ENCODE data around the gene AGMO. TPM values are rescaled to one million over a fixed set of nuclear protein-coding genes. Genes with fewer than 3 reads are reported as not detected.

Gene AGMO
- total RNA-seq, 4 donors from 2014 or later = 0.17 to 0.83 (median 0.45) TPM; not detected in 1

DNA sequence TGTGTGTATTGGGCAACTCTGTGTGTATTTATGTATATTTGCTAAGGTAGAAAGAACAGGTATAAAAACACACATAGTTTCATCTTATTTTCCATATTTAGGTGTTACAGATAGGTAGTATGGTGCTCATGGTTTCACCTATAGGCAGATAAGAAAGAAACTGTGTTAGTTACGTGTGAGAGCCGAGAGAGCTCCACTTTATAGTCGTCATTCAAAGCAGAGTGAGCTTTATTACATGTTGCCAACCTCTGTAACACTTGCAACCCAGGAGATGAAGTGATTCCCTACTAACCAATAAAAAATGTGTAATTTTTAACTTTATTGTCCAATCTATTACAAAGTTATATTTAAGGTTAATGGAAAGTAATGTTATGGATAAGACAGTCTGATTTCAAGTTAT lies 121.3 kb downstream of the AGMO start:
- Histone ChIP-seq H3K27me3 (no peaks in the 10 kb centered on the region), H3K27ac (replicated peaks in 1 of 4) (no peak overlapping the region), H3K9me3 (no peaks in the 10 kb centered on the region), H3K4me3 (no peak overlapping the region), H3K36me3 (no peaks in the 10 kb centered on the region), H3K4me1 (no peaks in the 10 kb centered on the region)
- intact Hi-C loops (cut with DNase I) = no loop called here
- WGBS = 91% methylated on average over 3 of the region's 3 CpGs
- TF ChIP-seq, protein P1, sequence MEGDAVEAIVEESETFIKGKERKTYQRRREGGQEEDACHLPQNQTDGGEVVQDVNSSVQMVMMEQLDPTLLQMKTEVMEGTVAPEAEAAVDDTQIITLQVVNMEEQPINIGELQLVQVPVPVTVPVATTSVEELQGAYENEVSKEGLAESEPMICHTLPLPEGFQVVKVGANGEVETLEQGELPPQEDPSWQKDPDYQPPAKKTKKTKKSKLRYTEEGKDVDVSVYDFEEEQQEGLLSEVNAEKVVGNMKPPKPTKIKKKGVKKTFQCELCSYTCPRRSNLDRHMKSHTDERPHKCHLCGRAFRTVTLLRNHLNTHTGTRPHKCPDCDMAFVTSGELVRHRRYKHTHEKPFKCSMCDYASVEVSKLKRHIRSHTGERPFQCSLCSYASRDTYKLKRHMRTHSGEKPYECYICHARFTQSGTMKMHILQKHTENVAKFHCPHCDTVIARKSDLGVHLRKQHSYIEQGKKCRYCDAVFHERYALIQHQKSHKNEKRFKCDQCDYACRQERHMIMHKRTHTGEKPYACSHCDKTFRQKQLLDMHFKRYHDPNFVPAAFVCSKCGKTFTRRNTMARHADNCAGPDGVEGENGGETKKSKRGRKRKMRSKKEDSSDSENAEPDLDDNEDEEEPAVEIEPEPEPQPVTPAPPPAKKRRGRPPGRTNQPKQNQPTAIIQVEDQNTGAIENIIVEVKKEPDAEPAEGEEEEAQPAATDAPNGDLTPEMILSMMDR (IDR thresholded peaks at IDR 0.05) = no peak
- TF ChIP-seq EP300 (IDR thresholded peaks at IDR 0.05) (no peak), POLR2AphosphoS5 (IDR thresholded peaks at IDR 0.05) (no peak), POLR2A (IDR thresholded peaks at IDR 0.05; ENCODE audit: low read depth) (no peak)
- DNase-seq (ENCODE audit: extremely low spot score) = no peak

DNA sequence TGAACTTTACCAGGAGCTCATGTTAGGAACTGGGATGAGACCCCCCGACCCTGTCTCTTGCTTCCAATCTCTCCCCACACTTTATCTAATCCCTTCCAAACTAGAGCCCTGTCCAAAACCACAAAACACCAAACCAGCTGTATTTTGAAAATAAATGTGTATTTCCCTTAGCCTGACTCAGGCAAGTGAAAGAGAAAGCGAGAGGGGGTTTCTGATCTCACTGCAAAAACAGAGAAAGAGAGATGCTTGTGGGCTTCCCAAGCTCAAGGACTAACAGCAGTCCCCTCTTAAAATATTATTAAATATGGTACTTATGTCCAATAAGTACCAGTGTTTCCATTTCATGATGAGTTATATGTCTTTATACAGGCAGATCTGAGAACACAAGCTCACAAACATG lies 122.0 kb downstream of the AGMO start:
- intact Hi-C loops (cut with DNase I) = no loop called here
- Histone ChIP-seq H3K27me3 (no peaks in the 10 kb centered on the region), H3K36me3 (no peaks in the 10 kb centered on the region), H3K4me1 (no peaks in the 10 kb centered on the region), H3K4me3 (no peak overlapping the region), H3K27ac (replicated peaks in 1 of 4) (no peak overlapping the region), H3K9me3 (no peaks in the 10 kb centered on the region)
- DNase-seq (ENCODE audit: extremely low spot score) = no peak
- 84% methylated on average over 2 of the region's 2 CpGs for WGBS
- no peak for TF ChIP-seq POLR2A (IDR thresholded peaks at IDR 0.05; ENCODE audit: low read depth)
- TF ChIP-seq POLR2AphosphoS5 (IDR thresholded peaks at IDR 0.05) = no peak
- TF ChIP-seq EP300 (IDR thresholded peaks at IDR 0.05) = no peak
- TF ChIP-seq, protein P1 (IDR thresholded peaks at IDR 0.05) = no peak

DNA sequence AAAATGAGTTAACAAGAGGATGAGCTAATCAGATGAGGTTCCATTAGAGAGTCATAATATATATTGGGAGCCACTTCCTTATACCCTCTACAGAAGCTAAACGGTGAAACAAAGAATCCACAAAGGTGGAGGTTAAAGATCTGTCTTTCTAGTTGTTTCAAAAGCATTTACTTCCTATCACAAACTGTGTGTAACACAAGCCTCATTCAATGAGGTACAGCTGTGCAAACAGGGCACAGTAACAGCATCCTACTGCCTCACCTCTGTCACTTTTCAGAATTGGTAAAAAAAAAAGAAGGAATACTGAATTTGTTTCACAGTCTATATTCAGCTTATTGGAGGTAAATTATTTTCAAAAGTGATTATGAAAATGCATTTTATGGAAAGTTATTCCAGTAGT lies 128.7 kb downstream of the AGMO start:
- H3K36me3 ChIP-seq = no peaks in the 10 kb centered on the region
- no peak overlapping the region for H3K27ac ChIP-seq (replicated peaks in 1 of 4)
- TF ChIP-seq POLR2AphosphoS5 (IDR thresholded peaks at IDR 0.05) (no peak), EP300 (IDR thresholded peaks at IDR 0.05) (no peak), POLR2A (IDR thresholded peaks at IDR 0.05; ENCODE audit: low read depth) (no peak)
- TF ChIP-seq, protein P1 (IDR thresholded peaks at IDR 0.05) = no peak
- no peak for DNase-seq (ENCODE audit: extremely low spot score)
- 39% methylated on average over 1 of the region's 1 CpG for WGBS
- intact Hi-C loops (cut with DNase I) = no loop called here
- H3K4me3 ChIP-seq = no peak overlapping the region
- no peaks in the 10 kb centered on the region for H3K9me3 ChIP-seq
- H3K4me1 ChIP-seq = no peaks in the 10 kb centered on the region
- H3K27me3 ChIP-seq = no peaks in the 10 kb centered on the region

- WGBS = 85% methylated on average over 1 of the region's 1 CpG
Observed at GRCh38 chr7:15430911-15431310, 130.9 kb downstream of the AGMO start.

More at GRCh38 chr7:15430911-15431310, 130.9 kb downstream of the AGMO start:
- intact Hi-C loops (cut with DNase I) = no loop called here
- H3K27me3 ChIP-seq = no peaks in the 10 kb centered on the region
- no peaks in the 10 kb centered on the region for H3K4me1 ChIP-seq
- no peak overlapping the region for H3K27ac ChIP-seq (replicated peaks in 1 of 4)
- no peak for DNase-seq (ENCODE audit: extremely low spot score)
- no peaks in the 10 kb centered on the region for H3K36me3 ChIP-seq
- TF ChIP-seq EP300 (IDR thresholded peaks at IDR 0.05) (no peak), POLR2AphosphoS5 (IDR thresholded peaks at IDR 0.05) (no peak), POLR2A (IDR thresholded peaks at IDR 0.05; ENCODE audit: low read depth) (no peak)
- TF ChIP-seq, protein P1 (IDR thresholded peaks at IDR 0.05) = no peak
- no peaks in the 10 kb centered on the region for H3K9me3 ChIP-seq
- no peak overlapping the region for H3K4me3 ChIP-seq
